ENCODE data around the gene ARMH4. TPM values are rescaled to one million over a fixed set of nuclear protein-coding genes. Genes with fewer than 3 reads are reported as not detected.

Gene ARMH4
- total RNA-seq, 1 experiment from 2014 or later, result 42.6 TPM

- Mint-ChIP-seq H3K36me3 (ENCODE audit: insufficient read depth in 1 of 3, low read depth in 3 of 3) (no peaks in the 10 kb centered on the region; a peak in 1 of 7 replicates), H3K4me3 (peak overlapping the region; percentile 85 to 91), H3K4me1 (peaks cover 58 to 61% of the 10 kb centered on the region in 2 experiments), H3K9me3 (no peaks in the 10 kb centered on the region; a peak in 1 of 5 replicates), H3K27me3 (ENCODE audit: low read depth) (peaks cover 19% of the 10 kb centered on the region), H3K27ac (no peak overlapping the region)
- Histone ChIP-seq H3K56ac (ENCODE audit: insufficient read length, low read depth, low read length) (no peak overlapping the region), H2BK20ac (ENCODE audit: low read depth, low read length, poor library complexity, severe bottlenecking) (no peak overlapping the region), H2AFZ (ENCODE audit: low read length) (no peak overlapping the region), H3K27ac (ENCODE audit: insufficient read length, low read depth, low read length) (no peak overlapping the region), H3K23ac (ENCODE audit: insufficient read length, low read depth, low read length) (no peak overlapping the region), H3K4me2 (ENCODE audit: insufficient read depth, insufficient read length, low read length) (peak overlapping the region; percentile 89), H4K5ac (ENCODE audit: insufficient read length, low read depth, low read length) (no peak overlapping the region), H2BK15ac (ENCODE audit: low read depth, low read length) (no peak overlapping the region), H3K27me3 (ENCODE audit: insufficient read depth, low read length) (peaks cover 6% of the 10 kb centered on the region; the same call in 1 of the 2 replicates), H2AK5ac (ENCODE audit: insufficient read length, low read length) (no peak overlapping the region), H4K91ac (ENCODE audit: insufficient read length, low read depth, low read length) (no peak overlapping the region), H3T11ph (ENCODE audit: low read length) (no peak overlapping the region), H3K9me3 (ENCODE audit: control insufficient read depth, low read depth, low read length) (no peaks in the 10 kb centered on the region), H3K18ac (ENCODE audit: insufficient read length, low read depth, low read length) (no peak overlapping the region), H3K9ac (ENCODE audit: extremely low read depth, insufficient read length, low read length) (no peak overlapping the region), H4K8ac (replicated peaks; ENCODE audit: insufficient read length, low read depth, low read length) (no peak overlapping the region), H2BK12ac (ENCODE audit: insufficient read length, low read depth, low read length) (no peak overlapping the region), H4K20me1 (ENCODE audit: control insufficient read depth, insufficient read depth, insufficient read length) (no peaks in the 10 kb centered on the region), H3K4ac (ENCODE audit: low read depth, low read length) (no peak overlapping the region), H2BK5ac (ENCODE audit: insufficient read length, low read length) (no peak overlapping the region), H3K79me2 (ENCODE audit: insufficient read depth, low read length) (no peaks in the 10 kb centered on the region), H3K14ac (ENCODE audit: insufficient read depth, low read length) (no peak overlapping the region), H3K23me2 (ENCODE audit: insufficient read length, low read depth, low read length, poor library complexity, severe bottlenecking) (peaks cover 13% of the 10 kb centered on the region), H3K4me1 (ENCODE audit: insufficient read depth, low read length) (peaks cover 2% of the 10 kb centered on the region; the same call in 1 of the 2 replicates), H3K79me1 (ENCODE audit: insufficient read depth, low read depth, low read length, poor library complexity, severe bottlenecking) (no peaks in the 10 kb centered on the region), H2BK120ac (ENCODE audit: low read depth, low read length, poor library complexity, severe bottlenecking) (no peak overlapping the region)
- WGBS (ENCODE audit: extremely low coverage, insufficient read length, low lambda C conversion rate), result no CpG with 5 or more reads among the region's 6 CpGs
- no peak for DNase-seq
- no peak for TF ChIP-seq CTCF (conservative IDR thresholded peaks at IDR 0.05)
Observed at GRCh38 chr14:58150243-58150805, 1.7 kb downstream of the ARMH4 start.

Measured in H9 (cell line).